NCI-H510A treated with DMSO at 0.1 percent for 48 hours (cell line): ENCODE measurements around the gene GPR84.
A peak's percentile ranks its signal among the peaks of the same experiment; 100 is the strongest.
"Not testable (repeated sequence)": the region's sequence is repeated elsewhere in the genome, so short reads cannot be mapped to it uniquely, and the experiment has no call there.

Experiments
- DNase-seq: peaks from one replicate; lab custom pipeline; 2025; lab: John Stamatoyannopoulos, UW

Gene GPR84

GRCh38 chr12:54325442-54326109 lies 38.7 kb downstream of the GPR84 start:
- not testable (repeated sequence) for DNase-seq

DNA sequence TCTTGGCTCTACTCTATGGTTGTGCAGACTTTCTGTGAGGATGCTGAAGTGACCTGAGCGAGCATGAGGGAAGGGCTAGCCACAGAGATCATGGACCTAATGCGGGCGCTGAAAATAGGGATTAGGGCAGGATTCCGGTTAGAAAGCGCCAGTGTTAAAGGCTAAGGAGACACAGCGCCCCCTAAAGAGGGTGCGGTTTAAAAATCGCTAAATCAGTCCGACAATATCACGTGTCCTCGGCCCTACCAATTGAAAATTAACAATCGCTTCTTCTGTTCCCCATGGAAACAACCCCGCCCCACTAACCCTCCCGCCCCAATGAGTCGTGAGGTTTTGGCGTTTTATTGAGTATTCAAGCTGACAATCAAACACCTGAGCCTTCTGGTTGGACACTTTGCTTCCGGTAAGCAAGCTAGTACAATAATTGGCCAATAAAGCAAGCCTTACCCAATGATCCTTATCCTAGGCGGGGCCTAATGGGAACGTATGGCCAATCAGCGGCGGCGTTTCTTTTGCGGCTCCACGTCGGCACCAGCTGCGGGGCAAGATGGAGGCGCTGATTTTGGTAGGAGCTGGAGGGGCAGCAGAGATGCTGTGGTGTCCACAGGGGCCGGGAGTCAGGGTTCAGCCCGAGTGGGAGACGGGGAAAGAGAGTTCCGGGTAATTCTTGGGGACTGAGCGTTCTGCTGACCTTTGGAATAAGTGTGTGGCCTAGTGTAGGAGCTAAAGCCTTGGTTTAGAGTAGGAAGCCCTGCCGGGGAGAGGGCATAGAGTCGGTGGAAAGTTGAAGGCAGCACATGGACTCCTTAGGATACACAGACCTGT lies 39.5 kb downstream of the GPR84 start, which contains the start of gene COPZ1:
TSS of gene COPZ1 (plus strand) at position 515 of the 825 bp plus-strand sequence. CDS start at position 548, 33 bp downstream.
- DNase-seq, result peak; percentile 99

DNA sequence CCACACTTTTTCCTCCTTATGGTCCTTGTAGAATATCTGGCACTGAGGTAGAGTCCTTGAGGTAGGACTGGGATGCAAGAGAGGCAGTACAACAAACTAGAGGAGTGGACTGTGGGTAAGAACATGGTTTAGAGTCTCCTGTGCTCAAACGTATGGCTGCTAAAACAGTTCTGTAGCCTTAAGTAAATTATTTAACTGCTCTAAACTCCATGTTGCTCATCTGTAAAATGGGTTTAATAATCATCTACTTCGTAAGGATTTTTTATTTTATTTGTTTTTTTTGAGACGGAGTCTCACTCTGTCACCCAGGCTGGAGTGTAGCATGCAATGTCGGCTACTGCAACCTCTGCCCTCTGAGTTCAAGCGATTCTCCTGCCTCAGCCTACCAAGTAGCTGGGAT lies 42.9 kb downstream of the GPR84 start:
- DNase-seq, result no peak
